ENCODE measurements around the gene NBPF9. TPM values are rescaled to one million over a fixed set of nuclear protein-coding genes. Genes with fewer than 3 reads are reported as not detected.
"Not testable (repeated sequence)": the region's sequence is repeated elsewhere in the genome, so short reads cannot be mapped to it uniquely, and the experiment has no call there.

Gene NBPF9
- total RNA-seq, 1 donor from 2014 or later, result 16.0 TPM

DNA sequence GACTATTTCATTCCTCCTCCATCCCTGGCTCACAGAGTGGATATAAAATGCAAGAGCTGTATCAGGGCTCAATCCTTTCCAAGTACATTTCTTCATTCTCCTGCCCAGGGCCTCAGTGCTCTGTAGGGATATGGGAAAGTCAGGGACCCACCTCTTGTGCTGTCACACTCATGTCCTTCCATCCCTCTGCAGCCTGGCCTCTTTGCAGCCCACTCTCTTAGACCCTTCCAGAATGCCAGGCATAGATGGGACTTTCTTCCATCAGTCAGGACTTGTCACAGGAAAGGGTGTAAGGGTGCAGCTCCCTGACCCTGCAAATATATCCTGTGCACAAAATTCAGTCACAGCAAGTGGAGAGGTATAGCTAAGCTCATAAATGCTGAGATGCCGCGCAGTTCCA is 86.7 kb downstream of the NBPF9 start:
- DNase-seq (ENCODE audit: extremely low read depth, low read depth, low spot score), result not testable (repeated sequence)

DNA sequence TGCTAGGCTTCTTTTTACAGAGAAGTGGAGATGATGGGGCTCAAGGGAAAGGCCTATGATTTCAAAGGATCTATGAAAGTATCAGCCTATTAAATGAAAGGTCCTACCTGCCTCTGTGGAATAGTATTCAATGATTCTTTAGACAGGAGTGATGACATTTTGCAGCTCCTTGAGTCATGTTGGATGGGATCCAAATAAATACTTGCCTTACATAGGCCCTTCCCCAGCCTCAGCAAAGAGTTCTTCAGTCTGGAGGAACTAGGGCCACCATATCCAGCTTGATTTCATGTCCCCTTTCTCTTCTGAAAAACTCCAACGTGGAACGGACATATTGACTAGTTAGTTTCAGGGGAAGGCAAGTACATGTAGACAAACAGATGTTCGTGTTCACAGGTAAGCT is 87.8 kb downstream of the NBPF9 start:
- DNase-seq (ENCODE audit: extremely low read depth, low read depth, low spot score), result not testable (repeated sequence)

DNA sequence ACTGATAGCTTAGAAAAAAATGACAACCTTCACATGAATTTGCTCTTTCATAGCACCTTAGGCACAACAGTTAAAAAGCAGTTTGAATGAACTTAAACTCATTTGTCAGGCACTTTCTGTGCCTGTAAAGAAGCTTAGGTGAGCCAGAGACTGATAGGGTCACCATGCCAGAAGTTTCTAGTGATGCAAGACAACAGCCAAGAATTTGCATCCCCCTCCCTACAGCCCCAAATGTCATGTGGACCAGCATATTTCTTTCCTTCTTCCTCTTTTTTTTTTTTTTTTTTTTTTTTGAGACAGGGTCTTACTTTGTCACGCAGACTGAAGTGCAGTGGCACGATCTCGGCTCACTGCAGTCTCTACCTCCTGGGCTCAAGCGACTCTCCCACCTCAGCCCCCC is 89.8 kb downstream of the NBPF9 start:
- DNase-seq (ENCODE audit: extremely low read depth, low read depth, low spot score), result not testable (repeated sequence)

DNA sequence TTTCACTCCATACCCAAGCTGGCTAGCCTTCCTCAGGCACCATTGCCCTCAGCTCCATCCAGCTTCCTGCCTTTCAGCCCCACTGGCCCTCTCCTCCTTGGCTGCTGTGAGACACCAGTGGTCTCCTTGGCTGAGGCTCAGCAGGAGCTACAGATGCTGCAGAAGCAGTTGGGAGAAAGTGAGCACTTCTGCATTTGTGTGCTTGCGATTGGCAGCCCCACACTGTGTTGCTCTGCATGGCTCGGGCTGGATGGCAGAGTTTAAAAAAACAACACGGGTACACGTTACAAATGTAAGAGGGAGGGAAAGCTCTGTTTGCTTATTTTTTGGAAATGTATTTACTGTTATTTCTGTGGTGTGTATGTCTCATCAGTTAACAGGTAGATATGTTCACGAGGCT is 90.8 kb downstream of the NBPF9 start:
- DNase-seq (ENCODE audit: extremely low read depth, low read depth, low spot score), result not testable (repeated sequence)

DNA sequence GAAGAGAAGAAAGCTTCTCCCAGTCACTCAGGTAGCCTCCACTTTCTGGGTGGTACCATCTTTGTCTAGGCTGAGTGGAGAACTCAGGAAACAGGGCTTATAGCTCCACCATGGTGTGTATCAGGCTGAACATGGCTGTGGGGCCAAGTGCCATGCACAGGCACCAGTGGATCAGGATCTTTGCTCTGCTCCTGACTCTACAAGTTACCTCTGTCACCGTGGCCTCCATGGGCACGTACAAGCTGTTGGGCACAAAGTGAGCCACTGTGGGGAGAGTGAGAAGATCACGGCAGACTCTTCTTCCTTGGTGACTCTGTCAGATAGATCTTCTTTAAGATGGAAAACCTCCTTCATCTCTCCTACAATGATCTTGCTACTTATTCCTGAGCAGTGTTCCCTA is 93.6 kb downstream of the NBPF9 start:
- DNase-seq (ENCODE audit: extremely low read depth, low read depth, low spot score), result not testable (repeated sequence)

DNA sequence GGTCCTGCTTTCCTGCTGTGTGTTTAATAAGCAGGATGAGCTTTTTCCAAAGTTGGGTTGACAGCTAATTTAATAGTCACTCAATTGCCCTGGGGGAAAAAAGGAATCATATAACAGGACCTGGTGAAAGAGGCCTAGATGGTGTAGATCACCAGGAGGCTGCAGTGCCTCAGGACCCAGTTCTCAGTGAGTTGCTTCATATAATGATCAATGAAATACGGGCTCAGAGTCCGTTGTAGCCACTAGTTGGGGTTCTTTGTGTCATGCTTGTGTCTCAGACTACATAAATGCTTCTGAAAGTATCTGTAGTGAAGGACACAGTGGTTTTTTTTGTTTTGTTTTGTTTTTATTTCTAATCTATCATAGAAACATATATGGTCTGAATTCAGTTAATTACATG is 94.6 kb downstream of the NBPF9 start:
- not testable (repeated sequence) for DNase-seq (ENCODE audit: extremely low read depth, low read depth, low spot score)

DNA sequence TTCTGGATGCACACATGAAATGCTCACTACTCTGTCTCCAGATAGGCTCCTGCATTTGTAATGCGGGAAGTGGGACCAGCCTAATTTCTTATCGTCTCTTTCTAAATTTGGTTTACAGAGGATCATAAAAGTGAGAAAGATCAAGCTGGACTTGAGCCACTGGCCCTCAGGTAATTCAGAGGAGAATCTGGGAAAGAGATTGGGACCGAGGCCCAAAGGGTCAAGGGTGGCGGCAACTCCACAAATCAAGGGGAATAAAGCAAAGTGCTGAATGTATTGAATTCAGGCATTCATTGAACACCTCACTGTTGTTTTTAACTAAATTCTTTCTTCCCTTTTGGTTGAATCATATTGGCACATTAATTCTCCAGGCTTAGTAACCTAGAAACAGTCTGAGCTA is 95.0 kb downstream of the NBPF9 start:
- not testable (repeated sequence) for DNase-seq (ENCODE audit: extremely low read depth, low read depth, low spot score)
